Liver (tissue), 2 donors: ENCODE results near the gene RBFA.

Source experiments
- CTCF ChIP-seq: fragments of 150-350 bp; IDR thresholded peaks from 2 replicates; pipeline ENCODE4 v1.5.1; 2017; ENCODE audit warnings: improper control_type of control experiment, low read depth, low read length; ENCODE audit not compliant: missing input control
- REST ChIP-seq: IDR thresholded peaks from 2 replicates; pipeline ENCODE4 v1.6.1; 2016; ENCODE audit warnings: antibody characterized with exemption, mild to moderate bottlenecking
- TF ChIP-seq, protein P1 (sequence below): IDR thresholded peaks from 2 replicates; pipeline ENCODE4 v1.6.1; 2016; ENCODE audit warnings: antibody characterized with exemption
- donor health status: healthy.

- TF ChIP-seq, protein P1, sequence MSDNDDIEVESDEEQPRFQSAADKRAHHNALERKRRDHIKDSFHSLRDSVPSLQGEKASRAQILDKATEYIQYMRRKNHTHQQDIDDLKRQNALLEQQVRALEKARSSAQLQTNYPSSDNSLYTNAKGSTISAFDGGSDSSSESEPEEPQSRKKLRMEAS, result no peak
- TF ChIP-seq REST, result no peak
- no peak for TF ChIP-seq CTCF
Measured at GRCh38 chr18:79986726-79987125, 47.5 kb upstream of the RBFA start.
